Cerebellar cortex (tissue), 1 donor: ENCODE results near the gene ELMOD2.
"Not testable (repeated sequence)": the region's sequence is repeated elsewhere in the genome, so short reads cannot be mapped to it uniquely, and the experiment has no call there.

ENCODE experiments used
- DNase-seq: peaks from one replicate; pipeline ENCODE4 v3.0.0-alpha.2; 2015; ENCODE audit warnings: low spot score

Gene ELMOD2

DNA sequence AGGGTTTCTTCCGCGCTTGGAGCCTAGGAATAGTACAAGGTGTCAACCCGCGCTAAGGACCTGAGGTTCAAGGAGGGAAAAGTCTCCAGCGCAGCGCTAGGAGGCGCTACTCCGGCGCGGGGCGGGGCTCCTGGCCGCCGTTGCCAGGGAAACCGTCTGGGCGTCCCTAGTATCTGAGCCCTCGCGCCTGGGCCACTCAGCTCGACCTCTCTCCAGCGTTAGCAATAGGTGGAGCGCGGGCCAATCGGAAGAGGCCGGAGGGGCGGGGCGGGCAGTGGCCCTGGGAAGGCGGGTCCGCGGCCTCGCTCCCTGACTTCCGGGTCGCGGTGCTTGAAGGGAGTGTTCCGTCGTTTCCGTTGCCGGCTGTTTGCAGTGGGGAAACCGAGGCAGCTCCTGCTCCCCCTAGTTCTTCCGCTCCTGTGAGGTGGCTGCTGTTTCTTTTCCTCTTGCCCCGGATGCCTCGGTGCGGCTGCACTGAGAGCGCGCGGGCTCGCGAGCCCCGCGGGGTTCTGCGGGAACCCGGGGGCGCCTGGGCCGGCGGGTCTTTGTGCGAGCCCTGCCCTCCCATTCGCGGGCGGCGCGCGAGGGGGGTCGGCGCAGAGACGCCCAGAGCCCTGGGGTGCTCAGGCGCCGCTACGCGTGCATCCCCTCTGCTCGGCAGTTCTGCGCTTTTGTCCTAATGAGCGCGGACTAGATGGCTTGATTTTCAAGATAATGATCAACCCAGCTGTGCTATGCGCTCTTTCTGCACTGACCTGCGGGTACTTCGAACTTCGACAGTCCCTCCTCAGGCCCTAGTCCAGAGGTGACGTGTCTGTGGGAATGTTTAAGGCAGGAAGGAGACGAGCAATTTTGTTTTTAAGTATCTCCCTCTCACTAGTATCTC, at the start of gene ELMOD2:
Gene ELMOD2 (plus strand): TSS at position 312 of the 886 bp plus-strand sequence. CDS start 1,261 bp downstream, outside the sequence.
- DNase-seq = peak; percentile 99

DNA sequence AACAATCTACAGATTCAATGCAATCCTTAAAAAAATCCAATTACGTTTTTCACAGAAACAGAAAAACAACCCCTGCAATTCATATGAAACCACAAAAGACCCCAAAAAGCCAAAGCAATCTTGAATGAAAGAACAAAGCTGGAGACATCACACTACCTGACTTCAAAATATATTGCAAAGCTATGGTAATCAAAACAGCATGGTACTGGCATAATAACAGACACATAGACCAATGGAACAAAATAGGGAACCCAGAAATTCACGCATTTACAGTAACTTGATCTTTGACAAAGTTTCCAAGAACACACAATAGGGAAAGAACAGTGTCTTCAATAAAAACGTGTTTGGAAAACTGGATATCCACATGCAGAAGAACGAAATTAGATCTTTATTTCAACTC, 40.5 kb upstream of the ELMOD2 start:
- no peak for DNase-seq

DNA sequence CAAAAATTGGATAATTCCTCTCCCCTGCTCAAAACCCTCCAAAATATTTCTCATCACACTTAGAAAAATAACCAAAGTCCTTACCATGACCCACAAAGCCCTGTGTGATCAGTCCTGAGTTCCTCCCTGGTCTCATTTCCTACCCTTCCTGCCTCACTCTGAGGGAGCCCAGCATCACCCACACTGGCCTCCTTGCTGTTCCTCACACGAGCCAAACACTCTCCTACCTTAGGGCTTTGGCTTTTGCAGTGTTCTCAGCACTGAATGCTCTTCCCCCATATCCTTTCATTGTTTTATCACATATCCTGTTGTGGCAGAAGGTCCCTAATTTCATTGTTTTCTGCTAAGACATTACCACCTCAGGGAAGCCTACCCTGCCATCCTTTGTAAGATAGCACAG, 38.0 kb upstream of the ELMOD2 start:
- DNase-seq = no peak

DNA sequence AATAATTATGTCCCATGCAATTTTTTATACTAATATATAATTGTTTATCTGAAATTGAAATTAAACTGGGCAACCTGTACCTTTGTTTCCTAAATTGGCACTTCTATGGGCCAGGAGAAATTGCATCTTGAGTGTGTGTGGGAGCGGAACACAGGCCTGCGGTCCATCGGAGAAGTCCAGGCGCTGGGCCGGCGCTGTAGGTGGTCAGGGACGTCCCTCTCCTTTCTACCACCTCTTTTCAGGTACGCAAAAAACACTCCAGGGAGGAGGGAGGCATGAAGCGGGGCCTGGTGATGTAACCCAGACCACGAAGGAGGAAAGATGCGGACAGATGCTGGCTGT, 26.6 kb upstream of the ELMOD2 start:
- DNase-seq = no peak

DNA sequence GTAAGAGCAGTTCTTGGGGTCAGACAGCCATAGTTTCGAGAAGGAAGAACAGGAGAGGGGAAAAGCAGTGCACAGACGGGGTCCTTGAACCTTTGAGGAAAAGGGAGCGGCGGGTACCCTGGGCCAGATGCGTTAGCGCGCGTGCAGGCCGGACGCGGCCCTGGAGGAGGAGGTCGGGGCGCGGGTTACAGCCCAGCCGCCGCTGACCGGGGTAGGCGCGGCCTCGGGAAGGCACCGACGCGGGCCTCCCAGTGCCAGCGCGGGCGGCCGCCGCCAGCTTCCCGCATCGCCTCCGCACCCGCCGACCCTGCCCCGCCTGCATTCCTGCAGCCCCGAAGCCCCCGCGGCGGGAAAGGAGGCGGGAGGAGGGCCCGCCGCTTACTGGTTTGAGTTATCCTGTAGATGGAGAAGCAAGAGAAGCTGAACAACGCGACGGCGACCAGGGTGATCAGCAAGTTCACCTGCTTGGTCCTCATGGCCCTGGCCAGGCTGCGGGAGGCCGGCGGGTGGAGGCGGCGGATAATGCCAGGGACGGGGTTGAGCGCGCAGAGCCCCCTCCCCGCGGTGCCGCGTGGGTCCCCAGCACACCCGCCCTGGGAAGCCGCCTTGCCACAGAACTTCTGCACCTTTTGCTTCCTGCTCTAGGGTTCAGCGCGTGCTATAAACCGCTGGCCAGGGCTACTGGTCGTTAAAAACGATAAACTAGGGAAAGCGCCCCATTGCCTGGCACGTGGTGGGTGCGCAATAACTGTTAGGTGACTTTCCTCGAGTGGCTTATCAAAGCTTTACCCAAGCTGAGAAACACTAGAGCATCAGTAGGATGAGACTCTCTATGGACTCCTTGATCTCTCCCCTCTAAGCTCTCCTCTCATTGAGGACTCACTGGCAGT, 26.0 kb upstream of the ELMOD2 start, which contains the start of gene MGAT4D:
Gene MGAT4D (minus strand): TSS at position 547 of the 890 bp plus-strand sequence. CDS start 71 bp downstream, at position 476.
- no peak for DNase-seq

DNA sequence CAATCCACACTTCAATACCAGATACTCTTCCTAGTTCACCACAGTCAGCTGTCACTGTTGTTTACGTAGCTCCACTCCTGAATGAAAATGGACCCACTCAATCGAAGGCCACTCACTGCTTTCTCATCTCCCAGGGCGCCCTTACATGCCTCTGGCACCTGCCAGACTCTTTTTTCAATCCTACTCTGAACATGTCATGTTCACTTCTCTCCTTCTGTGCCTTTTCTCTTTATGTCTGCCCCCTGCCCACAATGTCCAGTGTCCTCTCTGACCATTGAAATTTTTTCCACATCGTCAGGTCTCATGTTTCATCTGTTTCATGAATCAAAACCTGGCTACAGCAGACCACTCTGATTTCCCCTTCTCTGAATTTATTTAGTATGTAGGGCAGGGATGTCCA, 24.6 kb upstream of the ELMOD2 start:
- DNase-seq = no peak

GRCh38 chr4:140504261-140504660, 19.7 kb upstream of the ELMOD2 start:
- no peak for DNase-seq

DNA sequence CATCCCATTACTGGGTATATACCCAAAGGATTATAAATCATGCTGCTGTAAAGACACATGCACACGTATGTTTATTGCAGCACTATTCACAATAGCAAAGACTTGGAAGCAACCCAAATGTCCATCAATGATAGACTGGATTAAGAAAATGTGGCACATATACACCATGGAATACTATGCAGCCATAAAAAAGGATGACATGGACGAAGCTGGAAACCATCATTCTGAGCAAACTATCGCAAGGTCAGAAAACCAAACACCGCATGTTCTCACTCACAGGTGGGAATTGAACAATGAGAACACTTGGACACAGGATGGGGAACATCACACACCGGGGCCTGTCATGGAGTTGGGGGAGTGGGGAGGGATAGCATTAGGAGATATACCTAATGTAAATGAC, 10.2 kb upstream of the ELMOD2 start:
- not testable (repeated sequence) for DNase-seq

GRCh38 chr4:140515423-140515822, 8.5 kb upstream of the ELMOD2 start:
- no peak for DNase-seq

DNA sequence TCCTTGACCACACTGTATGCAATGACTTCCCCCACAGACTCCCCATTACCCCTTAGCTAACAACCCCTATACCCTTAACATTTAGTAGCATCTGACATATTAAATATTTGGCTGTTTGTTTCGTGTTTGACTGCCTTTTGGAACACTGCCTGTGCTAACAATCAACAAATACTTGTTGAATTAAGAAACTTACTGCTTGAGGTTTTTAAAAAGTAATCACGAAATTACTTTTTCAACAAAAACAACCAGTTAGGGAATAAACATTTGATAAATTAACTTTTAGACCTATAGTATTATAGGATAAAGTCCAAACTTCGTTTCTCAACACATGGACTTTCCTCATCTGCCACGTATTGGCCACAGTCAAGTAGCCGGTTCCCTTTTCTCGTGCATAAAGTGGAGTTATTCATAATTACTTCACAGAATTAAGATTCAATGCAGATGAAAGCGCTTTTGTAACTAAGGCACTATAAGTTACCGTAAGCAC, 555 bp upstream of the ELMOD2 start:
- DNase-seq = no peak

- DNase-seq = no peak
Measured at GRCh38 chr4:140529434-140529833, 5.5 kb downstream of the ELMOD2 start.

GRCh38 chr4:140533951-140534480, 10.0 kb downstream of the ELMOD2 start:
- no peak for DNase-seq

- DNase-seq = no peak
Measured at GRCh38 chr4:140556372-140557085, 32.6 kb downstream of the ELMOD2 start.

- DNase-seq = no peak
Measured at GRCh38 chr4:140557831-140558435, 34.0 kb downstream of the ELMOD2 start.

- no peak for DNase-seq
Measured at GRCh38 chr4:140559696-140560095, 35.7 kb downstream of the ELMOD2 start.

GRCh38 chr4:140568507-140569306, 44.7 kb downstream of the ELMOD2 start, which contains the start of gene UCP1:
Gene UCP1, minus strand, starts transcription at chr4:140568961. Its CDS starts 232 bp downstream, at chr4:140568729.
- DNase-seq = no peak

GRCh38 chr4:140569307-140569638, 45.3 kb downstream of the ELMOD2 start:
- DNase-seq = no peak

DNA sequence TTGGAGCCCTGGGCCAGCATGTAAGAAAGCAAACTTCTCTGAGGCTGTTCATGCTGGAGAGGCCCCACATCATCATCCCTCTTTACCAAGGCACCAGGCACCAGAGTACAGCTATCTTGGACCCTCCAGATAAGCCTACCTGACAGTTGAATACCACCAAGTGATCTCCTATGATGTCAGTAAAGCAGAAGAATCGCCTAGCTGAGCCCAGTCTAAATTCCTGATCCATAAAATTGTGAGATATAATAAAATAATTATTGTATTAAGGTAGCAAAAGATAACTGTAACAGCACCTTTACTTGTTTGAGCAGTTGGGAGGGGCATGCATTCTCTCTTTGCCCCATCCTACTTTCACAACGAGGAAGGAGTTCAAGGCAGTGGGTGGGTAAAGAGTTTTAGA, 47.7 kb downstream of the ELMOD2 start:
- DNase-seq = no peak

GRCh38 chr4:140575489-140575888, 51.5 kb downstream of the ELMOD2 start:
- DNase-seq = no peak

DNA sequence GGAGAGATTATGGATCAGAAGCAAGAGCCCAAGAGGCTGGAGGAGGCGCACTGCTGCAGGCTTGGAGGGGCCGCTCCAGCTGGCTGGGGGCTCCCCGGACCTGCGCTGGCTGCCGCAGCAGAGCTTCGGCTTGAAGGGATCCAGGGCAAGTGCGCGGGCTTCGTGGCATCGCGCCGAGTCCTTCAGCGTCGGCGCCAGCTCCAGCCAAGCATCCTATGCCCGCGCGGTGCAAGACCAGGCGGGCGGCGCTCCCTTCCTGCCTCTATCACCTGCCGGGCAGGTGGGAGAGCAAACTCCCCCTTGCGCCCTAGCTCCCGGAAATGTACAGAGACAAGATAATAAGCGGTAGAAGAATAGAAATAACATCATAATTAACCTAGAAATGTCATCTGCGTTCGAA, 55.3 kb downstream of the ELMOD2 start:
- peak; percentile 25 for DNase-seq
